CD4-positive, alpha-beta T cell treated with Interleukin-2 at 100 ng/mL for 4 hours (primary cell): ENCODE data around the gene FGF22.
A peak's percentile ranks its signal among the peaks of the same experiment; 100 is the strongest.
"Not testable (repeated sequence)": the region's sequence is repeated elsewhere in the genome, so short reads cannot be mapped to it uniquely, and the experiment has no call there.

Source experiments
- DNase-seq: peaks from one replicate; pipeline ENCODE4 v3.0.0-alpha.2; 2020; ENCODE audit warnings: low spot score

Gene FGF22

DNA sequence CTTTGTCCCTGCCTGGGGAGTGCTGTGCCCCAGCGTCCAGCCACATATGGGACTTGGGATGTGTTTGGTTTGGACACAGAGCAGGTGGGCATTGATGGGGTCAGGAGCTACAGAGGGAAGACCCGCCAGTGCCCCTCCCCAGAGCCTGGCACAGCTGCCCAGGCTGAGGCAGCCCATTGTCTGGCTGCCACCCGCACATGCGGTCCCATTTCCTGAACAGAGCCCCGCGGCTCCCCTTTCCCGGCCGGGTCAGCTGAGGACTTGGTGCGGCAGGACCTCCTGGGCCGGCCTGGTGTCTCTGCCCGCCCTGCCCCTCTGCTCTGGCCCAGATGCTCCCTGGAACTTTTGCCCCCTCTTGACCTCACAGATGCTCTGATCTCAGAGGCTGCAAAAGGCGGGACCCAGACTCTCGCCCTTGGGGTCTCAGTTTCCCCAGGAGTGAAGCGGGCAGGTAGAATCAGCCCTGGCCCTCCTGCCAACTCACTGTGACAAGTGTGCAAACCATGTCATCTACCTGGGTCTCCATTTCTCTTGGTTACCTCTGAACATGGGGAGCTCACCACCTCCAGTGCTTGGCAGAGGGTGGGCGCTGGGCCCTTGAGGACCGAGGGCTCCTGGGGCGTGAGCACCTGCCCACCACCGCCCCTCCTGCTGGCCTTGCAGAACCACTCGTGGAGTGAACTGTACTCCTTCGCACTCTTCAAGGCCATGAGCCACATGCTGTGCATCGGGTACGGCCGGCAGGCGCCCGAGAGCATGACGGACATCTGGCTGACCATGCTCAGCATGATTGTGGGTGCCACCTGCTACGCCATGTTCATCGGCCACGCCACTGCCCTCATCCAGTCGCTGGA, 32.2 kb upstream of the FGF22 start:
- DNase-seq, result no peak

DNA sequence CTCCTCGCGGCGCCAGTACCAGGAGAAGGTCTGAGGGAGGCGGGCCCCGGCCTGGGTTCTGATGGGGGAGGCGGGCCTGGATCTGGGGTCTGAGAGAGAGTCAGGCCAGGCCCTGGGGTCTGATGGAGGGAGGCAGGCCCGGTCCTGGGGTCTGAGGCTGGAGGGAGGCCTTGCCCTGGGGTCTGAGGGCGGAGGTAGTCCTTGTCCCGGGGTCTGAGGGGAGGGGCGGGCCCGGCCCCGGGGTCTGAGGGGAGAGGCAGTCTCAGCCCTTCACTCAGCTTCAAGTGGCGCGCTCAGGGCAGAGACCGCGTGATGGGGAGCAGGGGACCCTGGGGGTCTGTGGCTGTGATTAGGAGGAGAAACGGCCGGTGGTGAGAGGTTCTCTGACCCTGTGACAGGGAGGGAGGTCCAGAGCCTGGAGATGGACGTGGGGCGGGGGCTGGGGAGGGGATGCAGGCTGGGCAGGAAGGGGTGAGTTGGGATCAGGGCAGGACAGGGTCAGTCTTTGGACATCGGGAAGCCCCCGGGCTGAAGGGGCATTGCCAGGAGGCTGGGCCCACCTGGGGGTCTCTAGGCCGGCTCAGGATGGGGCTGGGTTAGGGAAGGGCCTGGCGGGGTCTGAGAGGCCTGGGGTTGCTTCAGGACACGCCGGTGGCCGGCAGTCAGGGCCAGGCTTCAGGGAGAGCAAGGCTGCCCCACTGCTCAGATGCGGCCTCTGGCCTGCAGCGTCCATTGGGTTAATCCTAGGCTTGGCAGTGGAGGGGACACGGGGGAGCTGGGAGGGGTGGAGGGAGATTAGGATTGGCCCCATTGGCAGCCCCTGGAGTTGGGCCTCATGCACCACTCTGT, 31.3 kb upstream of the FGF22 start:
- DNase-seq, result no peak

DNA sequence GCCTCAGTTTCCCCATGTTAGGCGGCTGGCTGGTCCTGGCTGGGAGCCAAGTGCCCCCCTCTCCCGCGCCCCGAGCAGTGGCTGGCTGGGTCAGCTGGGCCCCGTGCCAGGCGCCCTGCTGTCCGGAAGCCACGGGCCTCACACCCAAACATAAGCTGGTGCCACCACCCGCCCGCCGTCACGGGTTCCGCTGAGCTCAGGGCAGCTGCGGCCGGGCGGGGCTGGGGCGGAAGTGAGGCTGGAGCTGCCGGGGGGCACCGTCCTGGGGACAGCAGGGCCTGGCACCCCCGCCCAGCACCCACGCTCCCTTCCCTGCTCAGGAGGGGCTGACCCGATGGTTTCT, 30.7 kb upstream of the FGF22 start:
- no peak for DNase-seq

DNA sequence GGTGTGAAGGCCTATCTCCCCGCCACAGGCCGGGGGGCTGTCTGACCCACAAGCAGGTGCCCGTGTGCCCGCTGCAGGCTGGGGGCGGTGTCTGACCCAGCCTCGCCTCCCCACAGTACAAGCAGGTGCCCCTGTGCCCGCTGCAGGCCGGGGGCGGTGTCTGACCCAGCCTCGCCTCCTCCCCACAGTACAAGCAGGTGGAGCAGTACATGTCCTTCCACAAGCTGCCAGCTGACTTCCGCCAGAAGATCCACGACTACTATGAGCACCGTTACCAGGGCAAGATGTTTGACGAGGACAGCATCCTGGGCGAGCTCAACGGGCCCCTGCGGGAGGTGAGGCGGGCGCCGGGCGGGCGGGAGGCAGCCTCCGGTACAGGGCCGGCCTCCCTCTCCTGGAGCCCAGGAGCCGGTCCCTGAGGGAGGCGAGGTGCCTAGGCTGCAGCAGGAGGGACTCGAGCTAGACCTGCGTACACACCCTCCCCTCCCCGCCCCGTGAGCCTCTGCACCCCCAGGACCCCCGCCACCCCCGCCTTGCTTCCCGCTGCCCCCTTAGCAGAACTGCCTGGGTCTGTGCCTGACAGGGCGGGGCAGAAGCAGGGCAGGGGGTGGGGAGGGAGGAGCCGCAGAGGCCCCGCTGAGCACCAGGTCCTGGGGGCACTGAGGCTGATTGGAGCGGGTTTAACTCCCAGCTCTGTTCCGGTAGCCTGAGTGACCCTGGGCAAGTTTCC, 29.4 kb upstream of the FGF22 start:
- peak; percentile 49 for DNase-seq

DNA sequence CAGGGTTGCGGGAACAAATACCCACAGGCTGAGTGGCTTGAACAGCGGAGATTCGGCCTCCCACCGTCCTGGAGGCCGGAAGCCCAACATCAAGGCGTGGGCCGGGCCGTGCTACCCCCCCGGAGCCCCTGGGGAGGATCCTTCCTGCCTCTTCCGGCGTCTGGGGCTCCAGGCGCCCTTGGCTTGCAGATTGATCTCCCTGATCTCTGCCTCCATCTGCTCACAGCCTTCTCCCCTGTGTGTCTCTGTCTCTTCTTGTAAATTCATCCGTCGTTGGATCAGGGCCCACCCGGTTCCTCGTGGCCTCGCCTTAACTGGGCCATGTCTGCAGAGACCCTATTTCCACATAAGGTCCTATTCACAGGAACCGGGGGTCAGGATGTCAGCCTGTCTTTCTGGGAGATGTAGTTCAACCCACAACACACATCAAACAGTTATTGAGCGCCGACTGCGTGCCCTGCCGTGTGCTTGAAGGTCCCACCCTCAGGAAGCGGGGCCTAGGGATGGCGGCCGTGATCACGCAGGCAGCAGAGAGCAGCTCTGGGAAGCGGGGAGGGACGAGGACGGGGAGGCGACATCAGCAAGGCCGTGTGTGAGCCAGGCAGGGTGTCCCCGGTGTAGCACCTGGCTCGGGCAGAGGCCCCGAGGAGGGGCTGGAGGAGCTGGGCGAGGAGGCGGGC, 28.7 kb upstream of the FGF22 start:
- DNase-seq, result peak; percentile 60

DNA sequence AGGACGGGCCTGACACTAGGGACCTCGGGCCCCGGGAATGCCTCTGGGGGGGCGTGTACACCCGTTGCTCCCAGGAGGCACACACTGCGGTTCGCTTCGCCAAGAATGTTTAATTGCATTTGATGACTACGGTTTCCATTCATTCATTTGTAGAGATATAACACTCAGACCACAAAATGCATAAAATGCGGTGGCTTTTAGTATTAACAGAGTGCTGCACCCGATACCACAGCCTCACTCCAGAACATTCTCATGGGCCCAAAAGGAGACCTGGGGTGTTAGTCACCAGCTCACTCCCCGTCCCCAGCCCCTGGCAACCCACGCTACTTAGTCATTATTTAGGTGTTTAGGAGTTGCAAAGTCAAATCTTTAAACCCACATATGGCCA, 28.2 kb upstream of the FGF22 start:
- DNase-seq, result peak; percentile 87

DNA sequence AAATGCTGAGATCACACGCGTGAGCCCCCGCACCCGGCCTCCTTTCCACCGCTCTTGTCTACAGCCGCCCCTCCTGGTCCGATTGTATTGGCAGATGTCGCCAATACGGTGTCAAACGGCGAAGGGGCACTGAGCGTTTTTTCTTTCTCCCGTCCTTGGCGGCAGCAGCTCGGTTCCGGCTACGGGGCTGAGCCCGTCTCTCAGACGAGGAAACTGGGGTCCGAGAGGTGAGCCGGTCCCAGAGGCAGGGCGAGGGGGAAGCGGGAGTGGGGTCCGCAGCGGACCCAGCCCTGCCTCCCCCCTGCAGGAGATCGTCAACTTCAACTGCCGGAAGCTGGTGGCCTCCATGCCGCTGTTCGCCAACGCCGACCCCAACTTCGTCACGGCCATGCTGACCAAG, 26.7 kb upstream of the FGF22 start:
- DNase-seq, result no peak

DNA sequence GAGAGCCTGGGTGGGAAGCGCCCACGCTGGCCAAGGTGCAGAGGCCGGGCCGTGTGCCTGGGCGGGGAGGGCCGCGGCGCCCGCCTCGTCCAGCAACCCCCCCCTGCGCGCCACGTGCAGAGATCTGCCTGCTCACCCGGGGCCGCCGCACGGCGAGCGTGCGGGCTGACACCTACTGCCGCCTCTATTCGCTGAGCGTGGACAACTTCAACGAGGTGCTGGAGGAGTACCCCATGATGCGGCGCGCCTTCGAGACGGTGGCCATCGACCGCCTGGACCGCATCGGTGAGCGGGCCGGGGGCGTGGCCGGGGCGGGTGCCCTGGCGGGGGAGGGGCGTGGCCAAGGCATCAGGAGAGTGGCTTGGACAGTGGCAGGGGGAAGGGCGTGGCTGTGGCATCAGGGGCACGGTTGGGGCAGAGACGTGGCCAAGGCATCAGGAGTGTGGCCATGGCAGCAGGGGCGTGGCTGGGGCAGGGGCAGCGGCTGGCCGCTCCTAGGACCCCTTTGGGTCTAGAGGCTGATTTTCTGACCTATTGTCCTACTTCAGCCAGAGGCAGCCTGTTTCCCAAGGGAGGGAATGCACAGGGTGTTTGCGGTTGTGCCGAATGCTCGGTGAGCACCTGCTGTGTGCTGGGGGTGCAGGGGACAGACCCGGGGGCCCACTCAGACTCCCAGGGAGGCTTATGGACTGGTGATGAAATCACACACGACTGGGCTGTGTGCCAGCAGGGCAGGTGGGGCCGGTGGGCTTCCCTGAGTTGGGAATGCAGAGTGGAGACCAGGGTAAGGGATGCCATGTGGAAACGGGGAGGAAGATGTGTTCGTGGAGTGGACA, 25.7 kb upstream of the FGF22 start:
- no peak for DNase-seq

DNA sequence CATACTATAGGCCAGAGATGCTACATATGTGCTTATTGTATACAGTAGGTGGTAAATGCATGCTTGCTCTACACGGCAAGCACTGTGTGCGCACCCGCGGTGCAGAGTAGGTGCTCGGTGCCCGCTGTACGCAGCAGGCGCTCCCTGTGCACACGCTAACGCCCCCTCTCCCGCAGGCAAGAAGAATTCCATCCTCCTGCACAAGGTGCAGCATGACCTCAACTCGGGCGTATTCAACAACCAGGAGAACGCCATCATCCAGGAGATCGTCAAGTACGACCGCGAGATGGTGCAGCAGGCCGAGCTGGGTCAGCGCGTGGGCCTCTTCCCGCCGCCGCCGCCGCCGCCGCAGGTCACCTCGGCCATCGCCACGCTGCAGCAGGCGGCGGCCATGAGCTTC, 24.1 kb upstream of the FGF22 start:
- DNase-seq, result no peak

DNA sequence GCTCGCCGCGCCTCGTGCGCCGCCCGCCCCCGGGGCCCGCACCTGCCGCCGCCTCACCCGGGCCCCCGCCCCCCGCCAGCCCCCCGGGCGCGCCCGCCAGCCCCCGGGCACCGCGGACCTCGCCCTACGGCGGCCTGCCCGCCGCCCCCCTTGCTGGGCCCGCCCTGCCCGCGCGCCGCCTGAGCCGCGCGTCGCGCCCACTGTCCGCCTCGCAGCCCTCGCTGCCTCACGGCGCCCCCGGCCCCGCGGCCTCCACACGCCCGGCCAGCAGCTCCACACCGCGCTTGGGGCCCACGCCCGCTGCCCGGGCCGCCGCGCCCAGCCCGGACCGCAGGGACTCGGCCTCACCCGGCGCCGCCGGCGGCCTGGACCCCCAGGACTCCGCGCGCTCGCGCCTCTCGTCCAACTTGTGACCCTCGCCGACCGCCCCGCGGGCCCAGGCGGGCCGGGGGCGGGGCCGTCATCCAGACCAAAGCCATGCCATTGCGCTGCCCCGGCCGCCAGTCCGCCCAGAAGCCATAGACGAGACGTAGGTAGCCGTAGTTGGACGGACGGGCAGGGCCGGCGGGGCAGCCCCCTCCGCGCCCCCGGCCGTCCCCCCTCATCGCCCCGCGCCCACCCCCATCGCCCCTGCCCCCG, 23.5 kb upstream of the FGF22 start:
- no peak for DNase-seq

DNA sequence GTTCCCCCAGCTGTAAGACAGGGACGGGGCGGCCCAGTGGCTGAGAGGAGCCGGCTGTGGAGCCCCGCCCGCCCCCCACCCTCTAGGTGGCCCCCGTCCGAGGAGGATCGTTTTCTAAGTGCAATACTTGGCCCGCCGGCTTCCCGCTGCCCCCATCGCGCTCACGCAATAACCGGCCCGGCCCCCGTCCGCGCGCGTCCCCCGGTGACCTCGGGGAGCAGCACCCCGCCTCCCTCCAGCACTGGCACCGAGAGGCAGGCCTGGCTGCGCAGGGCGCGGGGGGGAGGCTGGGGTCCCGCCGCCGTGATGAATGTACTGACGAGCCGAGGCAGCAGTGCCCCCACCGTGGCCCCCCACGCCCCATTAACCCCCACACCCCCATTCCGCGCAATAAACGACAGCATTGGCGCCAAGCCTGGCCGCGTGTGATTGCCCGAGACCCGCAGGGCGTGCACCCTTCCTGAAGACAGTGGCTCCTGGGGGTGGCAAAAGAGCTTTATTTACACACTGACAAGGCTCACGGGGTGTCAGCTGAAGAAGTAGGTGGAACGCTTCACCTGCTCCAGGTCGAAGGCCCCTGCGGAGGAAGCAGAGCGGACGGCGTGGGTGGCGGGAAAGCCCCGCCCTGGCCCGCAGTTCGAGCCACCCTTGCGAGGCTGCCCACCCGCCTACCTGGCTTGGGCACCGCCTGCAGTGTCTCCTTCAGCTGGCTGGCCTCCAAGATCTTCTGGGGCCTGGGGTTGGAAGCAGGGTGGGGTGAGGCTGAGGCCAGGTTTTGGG, 22.7 kb upstream of the FGF22 start:
- DNase-seq, result no peak

DNA sequence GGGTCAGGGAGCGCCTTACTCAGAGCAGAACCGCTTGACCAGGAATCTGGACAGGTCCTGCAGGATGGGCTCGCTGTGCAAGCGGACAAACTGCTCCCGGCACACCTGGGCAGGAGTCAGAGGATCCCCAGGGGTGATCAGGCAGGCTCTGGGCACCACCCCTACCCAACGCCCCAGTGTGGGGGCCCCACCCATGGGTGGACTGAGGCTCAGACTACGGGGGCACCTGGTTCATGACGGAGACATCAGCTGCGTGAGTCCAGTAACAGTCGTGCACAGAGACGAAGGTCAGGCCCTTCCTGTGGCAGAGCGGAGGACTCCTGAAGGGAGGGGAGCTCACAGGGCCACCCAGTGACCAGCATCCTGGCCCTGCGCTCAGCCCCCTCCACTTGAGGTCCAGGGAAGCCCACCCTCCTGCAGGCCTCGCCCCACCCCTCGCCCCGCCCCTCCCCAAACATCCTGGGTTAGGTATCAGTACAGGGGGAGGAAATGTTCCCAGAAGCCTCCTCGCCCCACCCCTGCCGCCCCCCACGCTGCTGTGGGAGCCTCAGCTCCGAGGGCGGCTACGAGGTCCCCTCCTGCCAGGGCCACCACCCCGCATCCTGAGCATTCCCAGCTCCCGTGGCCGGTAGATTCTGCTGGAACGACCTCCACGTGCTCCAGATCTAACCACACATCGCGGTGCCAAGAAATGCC, 22.0 kb upstream of the FGF22 start:
- DNase-seq, result no peak

DNA sequence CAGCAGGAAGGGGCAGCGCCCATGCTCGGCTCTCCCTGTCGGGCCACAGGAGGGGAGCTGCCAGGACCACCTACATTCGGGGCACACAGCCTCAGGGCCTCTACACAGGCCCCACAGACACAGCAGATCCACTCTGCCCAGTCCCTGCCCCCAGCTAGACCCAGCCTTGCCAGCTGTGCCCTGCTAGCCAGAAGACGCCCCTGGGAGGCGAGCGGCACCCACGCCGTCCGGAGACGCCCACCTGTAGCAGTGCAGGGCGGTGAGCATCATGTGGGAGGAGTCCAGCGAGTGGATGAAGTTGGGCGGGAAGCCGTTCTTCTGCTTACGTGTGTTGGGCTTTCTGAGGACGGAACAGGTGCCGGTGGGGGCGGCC, 21.4 kb upstream of the FGF22 start:
- no peak for DNase-seq

DNA sequence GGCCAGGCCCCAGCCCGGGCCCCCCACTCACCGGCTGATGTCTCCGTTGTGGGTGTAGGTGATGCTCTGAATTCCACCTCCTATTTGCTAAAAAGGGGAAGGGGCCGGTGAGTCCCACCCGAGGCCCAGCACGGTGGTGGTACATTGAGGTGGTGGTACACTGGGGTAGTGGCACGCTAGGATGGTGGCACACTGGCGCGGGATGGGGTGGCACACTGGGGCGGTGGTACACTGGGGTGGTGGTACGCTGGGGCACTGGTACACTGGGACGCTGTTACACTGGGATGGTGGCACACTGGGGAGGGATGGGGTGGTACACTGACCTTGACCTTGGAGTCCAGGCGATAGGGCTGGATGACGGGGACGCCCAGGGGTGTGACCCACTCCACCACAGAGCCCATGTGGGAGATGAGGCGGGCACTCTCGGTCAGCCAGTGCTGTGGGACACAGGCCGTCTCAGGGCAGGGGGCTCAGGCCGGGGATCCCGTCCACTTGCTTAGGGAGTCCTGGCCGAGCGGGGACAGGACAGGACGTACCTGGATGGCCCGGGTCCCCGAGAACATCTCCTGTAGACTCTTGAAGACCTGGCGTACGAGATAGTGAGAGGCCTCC, 20.9 kb upstream of the FGF22 start:
- no peak for DNase-seq

DNA sequence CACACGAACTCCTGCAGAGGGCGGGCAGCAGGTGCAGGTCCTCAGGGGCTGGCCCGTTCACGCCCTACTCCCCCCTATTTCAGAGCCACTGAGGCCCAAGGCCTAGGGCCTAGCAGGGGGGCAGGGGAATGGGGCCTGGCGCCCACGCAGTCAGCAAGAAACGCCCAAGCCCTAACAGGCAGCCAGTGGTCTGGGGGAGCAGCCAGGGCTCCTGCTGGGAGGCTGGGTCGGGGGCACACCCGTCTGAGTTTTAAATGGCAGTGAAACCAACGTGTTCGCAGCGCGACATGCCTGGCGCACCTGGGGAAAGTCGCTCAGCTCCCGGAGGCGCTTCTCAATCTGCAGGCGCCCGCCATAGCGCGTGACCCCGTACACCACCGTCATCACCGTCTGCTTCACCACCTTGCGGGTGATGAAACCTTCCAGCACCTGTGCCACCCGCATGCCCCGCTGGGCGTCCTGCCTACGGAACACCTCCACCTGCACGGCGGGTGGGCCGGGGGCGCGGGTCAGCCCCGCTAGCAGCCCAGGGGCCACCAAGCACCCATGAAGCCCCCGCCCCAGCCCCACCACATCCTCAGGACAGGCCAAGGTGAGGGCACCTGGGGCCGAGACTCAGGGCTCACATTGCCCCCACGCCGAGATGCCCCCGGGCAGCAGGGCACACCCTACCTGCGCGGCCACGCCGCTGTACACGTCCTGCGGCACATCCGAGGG, 20.2 kb upstream of the FGF22 start:
- DNase-seq, result no peak

DNA sequence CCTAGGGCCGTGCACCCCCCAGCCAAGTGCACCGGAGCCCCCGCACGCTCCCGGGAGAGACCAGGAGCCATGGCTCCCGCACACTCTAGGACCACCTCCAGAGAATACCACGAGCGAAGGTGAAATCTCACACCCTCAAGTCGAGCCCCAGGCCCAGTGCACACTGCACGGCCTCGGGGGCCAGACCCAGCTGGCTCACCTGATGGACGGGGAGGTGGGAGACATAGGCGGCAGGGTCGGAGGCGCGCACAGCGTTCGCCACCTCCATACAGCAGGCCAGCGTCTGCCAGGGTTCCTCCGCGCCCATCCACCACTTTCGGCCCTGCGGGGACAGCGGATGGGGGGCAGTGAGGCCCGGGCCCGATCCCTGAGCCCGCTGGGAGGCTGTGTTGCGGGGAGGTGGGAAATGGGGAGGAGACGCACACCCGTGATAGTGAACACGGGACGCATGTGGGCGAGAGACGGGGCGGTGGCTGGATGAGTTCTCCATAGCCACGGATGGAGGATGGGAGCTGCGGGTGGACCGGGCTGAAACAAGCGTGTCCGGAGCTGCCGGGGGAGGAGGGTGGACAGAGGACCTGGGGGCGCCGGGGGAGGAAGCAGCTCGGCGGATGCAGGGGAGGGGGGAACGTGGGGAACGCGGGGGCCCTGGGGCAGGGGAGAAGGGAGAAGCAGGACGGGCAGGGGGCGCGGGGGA, 19.4 kb upstream of the FGF22 start:
- DNase-seq, result no peak

DNA sequence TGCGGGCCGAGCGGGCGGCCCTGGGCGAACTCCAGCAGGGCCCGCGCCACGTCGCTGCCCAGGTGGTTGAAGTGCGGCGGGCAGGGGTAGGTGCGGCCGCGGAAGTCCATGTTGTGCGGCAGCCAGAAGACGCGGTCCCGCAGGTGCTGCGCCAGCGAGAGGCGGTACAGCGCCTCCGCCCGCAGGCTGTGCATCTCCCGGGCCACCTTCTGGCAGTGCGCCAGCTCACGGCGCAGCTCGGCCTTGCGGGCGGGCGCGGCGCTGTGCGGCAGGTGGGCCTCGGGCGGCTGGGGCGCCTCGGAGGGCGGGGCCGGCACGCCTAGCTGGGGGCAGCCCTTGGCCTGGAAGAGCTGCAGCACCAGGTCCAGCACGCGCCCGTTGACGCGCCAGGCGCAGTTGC, 18.5 kb upstream of the FGF22 start:
- DNase-seq, result not testable (repeated sequence)

DNA sequence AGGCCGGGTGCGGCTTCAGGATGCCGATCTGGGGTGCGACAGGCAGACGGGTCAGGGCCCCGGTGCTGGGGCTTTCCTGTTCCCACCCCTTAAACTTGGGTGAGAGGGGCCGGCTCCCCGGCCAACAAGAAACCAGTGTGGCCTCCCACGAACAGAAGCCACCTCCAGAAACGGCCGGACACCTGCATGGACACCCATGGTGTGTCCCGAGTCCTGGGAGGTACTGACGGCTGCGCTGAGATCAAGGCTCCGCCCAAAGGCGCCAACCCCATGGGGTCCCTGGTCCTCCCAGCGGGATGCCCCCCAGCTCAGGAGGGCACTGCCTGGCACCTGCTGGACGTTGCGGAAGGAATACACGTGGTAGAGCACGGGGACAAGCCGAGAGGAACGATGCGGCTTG, 17.9 kb upstream of the FGF22 start:
- no peak for DNase-seq
